Osteoblast (primary cell): ENCODE results near the gene DMRT3. TPM values are rescaled to one million over a fixed set of nuclear protein-coding genes. Genes with fewer than 3 reads are reported as not detected.

Experiments used
- DNase-seq: peaks from one replicate; pipeline ENCODE4 v3.0.0; 2011; ENCODE audit warnings: low spot score, mixed read lengths; ENCODE audit not compliant: insufficient read length; ENCODE audit errors: missing footprints
- H2AFZ ChIP-seq: 2 replicates; pipeline ENCODE4 v1.6.0; 2011; ENCODE audit warnings: mild to moderate bottlenecking, low read length
- H3K27ac ChIP-seq: 2 replicates; pipeline ENCODE4 v1.5.1; 2011; ENCODE audit warnings: mild to moderate bottlenecking, low read depth, low read length, moderate library complexity
- H3K27me3 ChIP-seq: 2 replicates; pipeline ENCODE4 v1.6.0; 2012; ENCODE audit warnings: mild to moderate bottlenecking, control low read depth, inconsistent platforms, low read length, moderate library complexity; ENCODE audit not compliant: insufficient read depth
- H3K36me3 ChIP-seq: 2 replicates; pipeline ENCODE4 v1.5.1; 2011; ENCODE audit warnings: mild to moderate bottlenecking, low read length, control low read depth, moderate library complexity; ENCODE audit not compliant: insufficient read depth
- H3K4me1 ChIP-seq: 2 replicates; pipeline ENCODE4 v1.5.1; 2011; ENCODE audit warnings: mild to moderate bottlenecking, low read length, control low read depth, moderate library complexity; ENCODE audit not compliant: insufficient read depth
- H3K4me2 ChIP-seq: 2 replicates; pipeline ENCODE4 v1.6.0; 2011; ENCODE audit warnings: mild to moderate bottlenecking, low read length; ENCODE audit not compliant: insufficient read depth
- H3K4me3 ChIP-seq: fragments of 200-600 bp; sonication (generic); 3 replicates; pipeline ENCODE4 v1.5.1; 2012; ENCODE audit warnings: mild to moderate bottlenecking, low read length, inconsistent platforms; ENCODE audit not compliant: insufficient read depth
- H3K79me2 ChIP-seq: 2 replicates; pipeline ENCODE4 v1.6.0; 2012; ENCODE audit warnings: mild to moderate bottlenecking, low read length, control low read depth, inconsistent platforms; ENCODE audit not compliant: insufficient read depth
- H3K9me3 ChIP-seq: 2 replicates; pipeline ENCODE4 v1.5.1; 2011; ENCODE audit warnings: low read depth, low read length, control low read depth
- H4K20me1 ChIP-seq: 2 replicates; pipeline ENCODE4 v1.6.0; 2012; ENCODE audit warnings: mild to moderate bottlenecking, low read length, control low read depth; ENCODE audit not compliant: insufficient read depth
- CTCF ChIP-seq: IDR thresholded peaks from 2 replicates; pipeline ENCODE4 v1.5.1; 2011; ENCODE audit warnings: mild to moderate bottlenecking, low read depth, low read length, moderate library complexity; ENCODE audit errors: extremely low read depth
- total RNA-seq: library from RNA; depleted of rRNA; stranded (reverse); fragments of >200 nt; gene quantifications from 2 replicates; pipeline ENCODE4 v1.2.3, GENCODE V29; 2012

The DMRT3 gene
- total RNA-seq, 1 donor = not detected

- Histone ChIP-seq H4K20me1 (no peaks in the 10 kb centered on the region), H3K36me3 (no peaks in the 10 kb centered on the region), H2AFZ (no peak overlapping the region), H3K4me1 (no peaks in the 10 kb centered on the region), H3K9me3 (no peaks in the 10 kb centered on the region), H3K27ac (no peak overlapping the region), H3K79me2 (no peaks in the 10 kb centered on the region), H3K27me3 (peaks cover 55% of the 10 kb centered on the region), H3K4me2 (no peak overlapping the region), H3K4me3 (no peak overlapping the region)
- TF ChIP-seq CTCF = no peak
- no peak for DNase-seq
Observed at GRCh38 chr9:976943-977837, 735 bp downstream of the DMRT3 start.

- Histone ChIP-seq H3K4me2 (no peak overlapping the region), H3K9me3 (no peaks in the 10 kb centered on the region), H3K27ac (no peak overlapping the region), H3K4me1 (no peaks in the 10 kb centered on the region), H3K79me2 (no peaks in the 10 kb centered on the region), H3K36me3 (no peaks in the 10 kb centered on the region), H4K20me1 (no peaks in the 10 kb centered on the region), H3K27me3 (peaks cover 51% of the 10 kb centered on the region), H3K4me3 (no peak overlapping the region), H2AFZ (no peak overlapping the region)
- TF ChIP-seq CTCF = no peak
- DNase-seq = no peak
Observed at GRCh38 chr9:977838-978830, 1.7 kb downstream of the DMRT3 start.

GRCh38 chr9:979983-980382 lies 3.5 kb downstream of the DMRT3 start:
- no peak for DNase-seq
- H3K79me2 ChIP-seq = no peaks in the 10 kb centered on the region
- H3K27ac ChIP-seq = no peak overlapping the region
- H3K4me2 ChIP-seq = no peak overlapping the region
- TF ChIP-seq CTCF = no peak
- H3K4me1 ChIP-seq = no peaks in the 10 kb centered on the region
- no peak overlapping the region for H2AFZ ChIP-seq
- peaks cover 36% of the 10 kb centered on the region for H3K27me3 ChIP-seq
- no peaks in the 10 kb centered on the region for H3K9me3 ChIP-seq
- no peaks in the 10 kb centered on the region for H3K36me3 ChIP-seq
- no peak overlapping the region for H3K4me3 ChIP-seq
- no peaks in the 10 kb centered on the region for H4K20me1 ChIP-seq
